ENCODE results near the gene SIDT1.

SIDT1 gene

DNA sequence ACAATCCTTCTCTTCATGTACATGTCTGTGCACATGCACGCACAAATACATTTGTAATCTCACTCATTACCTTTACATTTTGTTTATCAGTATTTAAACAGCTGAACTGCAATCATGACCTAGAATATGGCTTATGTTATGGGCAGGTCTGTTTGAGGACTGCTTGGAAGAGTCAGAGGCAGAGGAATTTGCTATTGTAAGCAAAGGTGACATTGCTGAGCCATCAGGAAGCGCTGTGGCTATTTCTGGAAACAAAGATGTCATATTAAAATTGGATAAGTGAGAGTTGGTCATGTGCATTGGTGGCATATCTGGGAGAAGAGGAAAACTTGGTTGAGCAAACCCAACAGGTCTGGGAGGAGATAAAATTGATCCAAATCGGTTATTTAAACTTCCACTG, 122.5 kb downstream of the SIDT1 start:
- Mint-ChIP-seq H3K27me3 (no peaks in the 10 kb centered on the region), H3K9me3 (no peaks in the 10 kb centered on the region), H3K4me3 (no peak overlapping the region), H3K36me3 (ENCODE audit: low read depth) (peaks cover 39% of the 10 kb centered on the region), H3K27ac (no peak overlapping the region), H3K4me1 (peaks cover 5% of the 10 kb centered on the region)
- ATAC-seq: no peak
- no peak for DNase-seq

DNA sequence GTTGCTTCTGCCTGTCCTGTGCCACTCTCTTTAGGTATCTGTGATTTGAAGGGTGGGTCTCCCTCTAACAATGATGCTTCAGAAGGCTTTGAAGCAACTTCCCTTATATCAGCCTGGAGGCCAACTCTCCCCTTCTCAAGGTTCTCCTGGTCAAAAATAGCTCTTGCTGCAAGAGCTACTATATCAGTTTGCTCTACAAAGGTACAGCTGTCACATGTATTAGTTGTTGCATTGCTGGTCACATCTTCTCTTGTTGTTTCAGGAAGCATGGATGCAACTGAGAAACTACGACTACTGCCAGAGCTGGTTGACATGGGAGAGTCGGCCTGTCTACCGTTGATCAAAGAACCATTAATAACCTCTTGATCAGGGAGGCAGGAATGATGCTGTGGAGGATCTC, 125.8 kb downstream of the SIDT1 start:
- no peak for ATAC-seq
- H3K27ac Mint-ChIP-seq: no peak overlapping the region
- no peaks in the 10 kb centered on the region for H3K27me3 Mint-ChIP-seq
- H3K36me3 Mint-ChIP-seq (ENCODE audit: low read depth): peaks cover 59% of the 10 kb centered on the region
- no peak overlapping the region for H3K4me3 Mint-ChIP-seq
- H3K9me3 Mint-ChIP-seq: no peaks in the 10 kb centered on the region
- no peak for DNase-seq
- peaks cover 10% of the 10 kb centered on the region for H3K4me1 Mint-ChIP-seq

DNA sequence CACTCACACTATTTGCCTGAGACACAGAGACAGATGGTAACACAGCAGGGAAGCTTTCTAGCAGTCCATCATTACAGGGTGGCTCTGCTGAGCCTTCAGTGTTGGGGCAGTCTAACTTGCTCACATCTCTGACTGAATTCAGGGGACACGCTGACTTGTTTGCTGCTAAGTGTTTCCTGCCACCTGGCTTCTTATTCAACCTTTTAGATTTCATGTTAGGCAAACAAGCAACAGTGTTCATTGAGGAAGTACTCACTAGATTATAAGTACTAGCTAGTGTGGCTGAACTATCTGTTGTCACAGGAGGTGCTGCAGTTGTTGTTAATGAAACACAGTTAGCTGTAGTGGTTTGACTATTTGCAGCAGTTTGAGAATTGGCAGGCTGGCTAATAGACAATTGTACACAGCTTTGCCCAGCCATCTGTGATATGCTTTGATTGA, 126.8 kb downstream of the SIDT1 start:
- H3K27me3 Mint-ChIP-seq: no peaks in the 10 kb centered on the region
- ATAC-seq (no peak), DNase-seq (no peak)
- H3K9me3 Mint-ChIP-seq: no peaks in the 10 kb centered on the region
- peaks cover 63% of the 10 kb centered on the region for H3K36me3 Mint-ChIP-seq (ENCODE audit: low read depth)
- H3K4me3 Mint-ChIP-seq: no peak overlapping the region
- peaks cover 10% of the 10 kb centered on the region for H3K4me1 Mint-ChIP-seq
- H3K27ac Mint-ChIP-seq: no peak overlapping the region

- ATAC-seq (no peak), DNase-seq (no peak)
- H3K27me3 Mint-ChIP-seq: no peaks in the 10 kb centered on the region
- no peak overlapping the region for H3K4me3 Mint-ChIP-seq
- H3K9me3 Mint-ChIP-seq: no peaks in the 10 kb centered on the region
- H3K4me1 Mint-ChIP-seq: peaks cover 12% of the 10 kb centered on the region
- H3K27ac Mint-ChIP-seq: no peak overlapping the region
- H3K36me3 Mint-ChIP-seq (ENCODE audit: low read depth): peaks cover 69% of the 10 kb centered on the region
Measured at GRCh38 chr3:113659996-113660395, 127.6 kb downstream of the SIDT1 start.

GRCh38 chr3:113660458-113660857, 128.1 kb downstream of the SIDT1 start:
- Mint-ChIP-seq H3K27ac (no peak overlapping the region), H3K36me3 (ENCODE audit: low read depth) (peaks cover 70% of the 10 kb centered on the region), H3K27me3 (no peaks in the 10 kb centered on the region), H3K4me3 (no peak overlapping the region), H3K4me1 (peaks cover 13% of the 10 kb centered on the region), H3K9me3 (no peaks in the 10 kb centered on the region)
- DNase-seq: no peak
- no peak for ATAC-seq

GRCh38 chr3:113660896-113661295, 128.5 kb downstream of the SIDT1 start:
- peaks cover 13% of the 10 kb centered on the region for H3K4me1 Mint-ChIP-seq
- no peak overlapping the region for H3K27ac Mint-ChIP-seq
- no peak for ATAC-seq
- peaks cover 65% of the 10 kb centered on the region for H3K36me3 Mint-ChIP-seq (ENCODE audit: low read depth)
- H3K9me3 Mint-ChIP-seq: no peaks in the 10 kb centered on the region
- no peak overlapping the region for H3K4me3 Mint-ChIP-seq
- no peaks in the 10 kb centered on the region for H3K27me3 Mint-ChIP-seq
- DNase-seq: no peak

DNA sequence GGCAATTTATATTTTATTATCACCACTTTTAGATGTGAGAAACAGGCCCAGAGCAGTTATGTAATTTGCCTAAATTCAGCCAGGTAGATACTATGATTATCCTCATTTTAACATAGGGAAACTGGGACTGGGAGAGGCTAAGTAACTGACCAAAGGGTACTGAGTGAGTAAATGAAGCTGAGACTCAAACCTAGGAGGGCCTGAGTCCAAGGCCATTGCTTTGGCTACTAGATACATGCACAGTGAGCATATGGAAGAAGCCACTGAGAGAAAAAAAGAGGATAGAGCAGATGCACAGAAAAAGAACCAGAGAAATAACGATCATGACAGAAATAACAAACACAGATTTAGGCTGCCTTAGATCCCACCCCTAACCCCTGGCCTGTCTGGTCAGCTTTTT, 130.5 kb downstream of the SIDT1 start:
- ATAC-seq (no peak), DNase-seq (no peak)
- peaks cover 52% of the 10 kb centered on the region for H3K36me3 Mint-ChIP-seq (ENCODE audit: low read depth)
- H3K4me3 Mint-ChIP-seq: no peak overlapping the region
- H3K9me3 Mint-ChIP-seq: no peaks in the 10 kb centered on the region
- H3K27me3 Mint-ChIP-seq: no peaks in the 10 kb centered on the region
- no peak overlapping the region for H3K27ac Mint-ChIP-seq
- H3K4me1 Mint-ChIP-seq: peaks cover 17% of the 10 kb centered on the region

DNA sequence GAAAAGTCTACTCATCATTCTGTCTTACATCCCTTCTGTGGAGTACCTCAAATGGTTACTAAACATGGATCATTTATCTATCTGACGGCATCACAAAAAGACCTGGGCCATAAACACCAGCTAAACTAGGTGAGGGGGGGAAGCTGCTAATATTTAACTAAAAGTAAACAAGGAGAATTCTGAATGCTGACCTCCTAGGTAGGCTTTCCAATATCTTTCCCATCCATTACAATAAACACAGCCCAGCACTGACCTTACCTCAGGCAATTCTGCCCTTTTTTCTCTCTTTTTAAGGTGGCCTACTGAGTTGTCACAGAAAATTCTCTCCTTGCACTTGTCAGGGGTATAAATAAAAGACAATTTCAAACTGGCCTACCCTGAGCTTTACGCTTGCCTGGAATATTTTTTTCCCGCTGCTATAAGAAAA, 131.0 kb downstream of the SIDT1 start:
- peaks cover 21% of the 10 kb centered on the region for H3K4me1 Mint-ChIP-seq
- H3K36me3 Mint-ChIP-seq (ENCODE audit: low read depth): peaks cover 46% of the 10 kb centered on the region
- H3K4me3 Mint-ChIP-seq: no peak overlapping the region
- no peak overlapping the region for H3K27ac Mint-ChIP-seq
- H3K9me3 Mint-ChIP-seq: no peaks in the 10 kb centered on the region
- ATAC-seq (no peak), DNase-seq (no peak)
- no peaks in the 10 kb centered on the region for H3K27me3 Mint-ChIP-seq

DNA sequence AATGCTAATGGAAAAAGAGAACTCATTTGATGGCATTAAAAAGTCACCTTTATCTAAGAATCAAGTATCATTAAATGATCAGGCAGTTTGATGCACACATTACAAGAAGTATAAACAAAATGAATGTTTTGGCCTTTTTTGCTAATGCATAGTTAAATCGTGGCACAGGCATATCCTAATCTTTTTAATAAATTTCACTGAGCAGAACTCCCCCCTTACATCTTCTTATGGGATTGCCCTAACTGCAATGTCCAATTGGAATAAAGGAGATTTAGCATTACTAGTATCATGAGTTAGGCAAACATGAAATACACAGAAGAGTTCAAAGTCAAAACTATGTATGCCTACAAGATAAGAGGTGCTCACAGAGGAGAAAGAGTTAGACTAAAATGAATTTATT, 131.4 kb downstream of the SIDT1 start:
- no peaks in the 10 kb centered on the region for H3K27me3 Mint-ChIP-seq
- peaks cover 43% of the 10 kb centered on the region for H3K36me3 Mint-ChIP-seq (ENCODE audit: low read depth)
- H3K4me3 Mint-ChIP-seq: no peak overlapping the region

DNA sequence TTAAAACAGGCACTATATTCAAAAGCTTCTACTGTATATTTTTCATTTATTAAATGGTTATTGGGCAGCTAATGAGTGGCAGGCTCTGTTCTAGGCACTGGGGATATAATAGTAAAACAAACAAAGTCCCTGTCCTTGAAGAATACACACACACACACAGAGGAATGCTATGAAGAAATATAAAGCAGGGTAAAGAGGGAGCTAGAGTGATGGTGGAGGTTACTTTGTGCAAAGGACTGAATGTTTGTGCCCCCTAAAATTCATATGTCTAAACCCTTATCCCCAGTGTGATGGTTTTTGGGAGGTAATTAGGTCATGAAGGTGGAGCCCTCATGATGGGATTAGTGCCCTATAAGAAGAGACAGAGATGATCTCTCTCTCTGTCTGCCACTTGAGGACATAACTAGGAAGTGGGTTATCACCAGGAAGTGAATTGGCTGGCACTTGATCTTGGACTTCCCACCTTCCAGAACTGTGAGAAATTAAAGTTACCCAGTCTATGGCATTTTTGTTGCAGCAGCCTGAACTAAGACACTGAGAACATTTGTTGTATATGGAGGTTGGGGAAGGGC, 132.3 kb downstream of the SIDT1 start:
- ATAC-seq: no peak
- Mint-ChIP-seq H3K4me1 (peaks cover 22% of the 10 kb centered on the region), H3K36me3 (ENCODE audit: low read depth) (peaks cover 35% of the 10 kb centered on the region), H3K4me3 (no peak overlapping the region), H3K9me3 (no peaks in the 10 kb centered on the region), H3K27ac (no peak overlapping the region), H3K27me3 (no peaks in the 10 kb centered on the region)
- no peak for DNase-seq

More for the DNA sequence above, 131.4 kb downstream of the SIDT1 start:
- DNase-seq: no peak
- Mint-ChIP-seq H3K9me3 (no peaks in the 10 kb centered on the region), H3K4me1 (peaks cover 25% of the 10 kb centered on the region), H3K27ac (no peak overlapping the region)
- no peak for ATAC-seq

DNA sequence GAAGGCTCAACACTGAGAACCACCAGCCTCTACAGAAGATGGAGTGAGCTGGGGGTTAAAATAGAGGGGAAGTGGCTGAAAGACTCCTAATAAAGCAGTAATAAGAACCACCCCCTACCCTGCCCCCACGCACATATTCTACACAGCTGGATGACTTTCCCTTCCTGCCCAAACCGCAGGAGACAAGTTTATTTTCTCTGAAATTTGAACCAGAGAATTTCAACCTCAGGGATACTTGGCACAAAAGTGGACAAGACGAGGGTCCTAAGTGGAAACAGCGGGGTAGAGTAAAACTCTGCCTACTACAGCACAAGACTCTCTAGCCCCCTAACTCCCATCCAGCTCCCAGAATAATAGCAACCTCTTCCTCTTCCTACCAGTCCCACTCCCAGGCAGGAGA, 135.7 kb downstream of the SIDT1 start:
- DNase-seq (no peak), ATAC-seq (no peak)
- Mint-ChIP-seq H3K27me3 (no peaks in the 10 kb centered on the region), H3K36me3 (ENCODE audit: low read depth) (peaks cover 18% of the 10 kb centered on the region), H3K4me1 (peaks cover 17% of the 10 kb centered on the region), H3K9me3 (no peaks in the 10 kb centered on the region), H3K27ac (peak overlapping the region; percentile 32), H3K4me3 (no peak overlapping the region)

DNA sequence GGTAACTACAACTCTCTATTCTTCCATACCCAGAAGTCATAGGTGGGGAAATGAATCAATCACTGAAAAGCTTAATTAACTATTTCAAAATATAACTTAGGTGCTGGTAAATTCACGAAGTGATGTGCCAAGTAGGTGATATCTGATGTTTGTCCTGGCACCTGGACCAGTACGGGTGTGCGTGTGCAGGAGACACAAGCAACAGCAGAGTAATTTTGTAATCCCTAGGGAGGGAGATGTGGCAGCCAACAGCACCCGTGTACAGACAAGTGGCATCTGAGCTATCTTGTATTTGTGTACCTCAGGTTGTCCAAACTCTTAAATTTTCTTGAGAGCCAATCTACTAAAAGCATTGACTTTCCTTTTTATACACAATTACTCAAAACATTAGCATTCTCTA, 141.2 kb downstream of the SIDT1 start:
- ATAC-seq: no peak
- Mint-ChIP-seq H3K4me3 (no peak overlapping the region), H3K4me1 (peaks cover 15% of the 10 kb centered on the region), H3K27me3 (no peaks in the 10 kb centered on the region), H3K9me3 (peaks cover 7% of the 10 kb centered on the region), H3K36me3 (ENCODE audit: low read depth) (peaks cover 33% of the 10 kb centered on the region), H3K27ac (no peak overlapping the region)
- DNase-seq: no peak

GRCh38 chr3:113676261-113676660, 143.9 kb downstream of the SIDT1 start:
- Mint-ChIP-seq H3K36me3 (ENCODE audit: low read depth) (peaks cover 33% of the 10 kb centered on the region), H3K9me3 (peaks cover 7% of the 10 kb centered on the region), H3K27me3 (no peaks in the 10 kb centered on the region), H3K4me3 (no peak overlapping the region), H3K4me1 (peaks cover 16% of the 10 kb centered on the region), H3K27ac (peak overlapping the region; percentile 55)
- no peak for DNase-seq
- no peak for ATAC-seq

- Mint-ChIP-seq H3K27ac (no peak overlapping the region), H3K9me3 (peaks cover 7% of the 10 kb centered on the region), H3K4me1 (peaks cover 16% of the 10 kb centered on the region), H3K36me3 (ENCODE audit: low read depth) (peaks cover 33% of the 10 kb centered on the region), H3K27me3 (no peaks in the 10 kb centered on the region), H3K4me3 (no peak overlapping the region)
- ATAC-seq (no peak), DNase-seq (no peak)
Measured at GRCh38 chr3:113677737-113678136, 145.4 kb downstream of the SIDT1 start.

DNA sequence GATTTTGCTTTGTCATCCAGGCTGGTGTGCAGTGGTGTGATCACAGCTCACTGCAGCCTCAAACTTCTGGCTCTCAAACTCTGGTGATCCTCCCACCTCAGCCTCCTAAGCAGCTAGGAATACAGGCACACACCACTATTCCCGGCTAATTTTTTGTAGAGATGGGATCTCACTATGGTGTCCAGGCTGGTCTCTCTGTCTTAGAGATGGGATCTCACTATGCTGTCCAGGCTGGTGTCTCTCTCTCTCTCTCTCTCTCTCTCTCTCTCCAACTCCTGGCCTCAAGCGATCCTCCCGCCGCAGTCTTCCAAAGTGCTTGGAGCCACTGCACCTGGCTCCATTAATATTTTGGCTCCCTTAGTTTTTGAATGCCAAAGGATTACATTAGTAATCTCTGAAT, 146.4 kb downstream of the SIDT1 start:
- Mint-ChIP-seq H3K27ac (no peak overlapping the region), H3K4me3 (no peak overlapping the region), H3K9me3 (peaks cover 7% of the 10 kb centered on the region), H3K36me3 (ENCODE audit: low read depth) (peaks cover 29% of the 10 kb centered on the region), H3K27me3 (no peaks in the 10 kb centered on the region), H3K4me1 (peaks cover 16% of the 10 kb centered on the region)
- ATAC-seq (no peak), DNase-seq (no peak)

Data from activated naive CD8-positive, alpha-beta T cell treated with anti-CD3 and anti-CD28 coated beads, Interleukin-2, amount 50 U/mL, for 24 hours (primary cell).